Panc1 (cell line): ENCODE results near the gene CMPK1.

Experiments
- CTCF ChIP-seq: fragments of 450-650 bp; IDR thresholded peaks from 2 replicates; pipeline ENCODE4 v1.5.1; 2017; ENCODE audit warnings: mild to moderate bottlenecking
- POLR2AphosphoS5 ChIP-seq: IDR thresholded peaks from 2 replicates; pipeline ENCODE4 v1.6.1; 2012; ENCODE audit warnings: mild to moderate bottlenecking, low read depth, low read length, moderate library complexity
- REST ChIP-seq, 2 experiments: IDR thresholded peaks; 2 replicates each; pipeline ENCODE4 v1.6.1; 2011 to 2012; ENCODE audit warnings: low read depth in 2 of 2, control low read depth in 1 of 2, low read length in 1 of 2, mild to moderate bottlenecking in 1 of 2, moderate library complexity in 1 of 2; ENCODE audit not compliant: insufficient read depth in 1 of 2
- SIN3A ChIP-seq: IDR thresholded peaks from 2 replicates; pipeline ENCODE4 v1.6.1; 2012; ENCODE audit warnings: low read depth, mild to moderate bottlenecking, low read length, moderate library complexity, borderline replicate concordance; ENCODE audit not compliant: insufficient read depth
- TCF7L2 ChIP-seq: IDR thresholded peaks from 2 replicates; pipeline ENCODE4 v1.6.1; 2011; ENCODE audit warnings: mild to moderate bottlenecking, low read depth, low read length, inconsistent platforms

- no peak for TF ChIP-seq CTCF
- no peak for TF ChIP-seq POLR2AphosphoS5
- no peak for TF ChIP-seq TCF7L2
- no peak for TF ChIP-seq SIN3A
- TF ChIP-seq REST (IDR thresholded peaks at IDR 0.05; ENCODE audit: insufficient read depth in 1 of 2, low read depth in 2 of 2, low read length in 1 of 2) = no peak
These were observed 50.5 kb downstream of the CMPK1 start for GRCh38 chr1:47384083-47384482.
